H9 (cell line): ENCODE measurements around the gene CUEDC1. TPM values are rescaled to one million over a fixed set of nuclear protein-coding genes. Genes with fewer than 3 reads are reported as not detected.

Experiments used
- DNase-seq: peaks from one replicate; pipeline ENCODE4 v3.0.0-alpha.2; 2017
- H2AFZ ChIP-seq: one replicate; pipeline ENCODE4 v1.6.1; 2013; ENCODE audit warnings: mild to moderate bottlenecking, low read length, control low read depth, moderate library complexity
- H2AK5ac ChIP-seq: 2 replicates; pipeline ENCODE4 v1.6.1; 2013; ENCODE audit warnings: low read length, control low read depth, mixed read lengths; ENCODE audit not compliant: insufficient read length
- H2BK120ac ChIP-seq: one replicate; pipeline ENCODE4 v1.6.1; 2013; ENCODE audit warnings: low read depth, mild to moderate bottlenecking, low read length, control low read depth, inconsistent platforms; ENCODE audit not compliant: poor library complexity, severe bottlenecking
- H2BK12ac ChIP-seq: 2 replicates; pipeline ENCODE4 v1.6.1; 2013; ENCODE audit warnings: low read length, control low read depth, mixed read lengths, low read depth; ENCODE audit not compliant: insufficient read length
- H2BK15ac ChIP-seq: 2 replicates; pipeline ENCODE4 v1.6.1; 2013; ENCODE audit warnings: low read depth, low read length, control low read depth
- H2BK20ac ChIP-seq: one replicate; pipeline ENCODE4 v1.6.1; 2013; ENCODE audit warnings: low read depth, mild to moderate bottlenecking, low read length, control low read depth, inconsistent platforms; ENCODE audit not compliant: poor library complexity, severe bottlenecking
- H2BK5ac ChIP-seq: 2 replicates; pipeline ENCODE4 v1.6.1; 2013; ENCODE audit warnings: low read length, control low read depth, mixed read lengths; ENCODE audit not compliant: insufficient read length
- H3K14ac ChIP-seq: 2 replicates; pipeline ENCODE4 v1.6.1; 2013; ENCODE audit warnings: low read length, control low read depth; ENCODE audit not compliant: insufficient read depth
- H3K18ac ChIP-seq: 2 replicates; pipeline ENCODE4 v1.6.1; 2013; ENCODE audit warnings: low read depth, mild to moderate bottlenecking, mixed read lengths, low read length, control low read depth; ENCODE audit not compliant: insufficient read length
- H3K23ac ChIP-seq: 2 replicates; pipeline ENCODE4 v1.6.1; 2013; ENCODE audit warnings: low read length, control low read depth, mixed read lengths, low read depth; ENCODE audit not compliant: insufficient read length
- H3K23me2 ChIP-seq: 2 replicates; pipeline ENCODE4 v1.6.1; 2013; ENCODE audit warnings: low read depth, mild to moderate bottlenecking, mixed read lengths, low read length, control low read depth; ENCODE audit not compliant: insufficient read length, poor library complexity, severe bottlenecking
- H3K27ac ChIP-seq: 2 replicates; pipeline ENCODE4 v1.5.1; 2013; ENCODE audit warnings: low read length, control low read depth, mixed read lengths, low read depth; ENCODE audit not compliant: insufficient read length
- H3K27me3 ChIP-seq: 2 replicates; pipeline ENCODE4 v1.6.1; 2013; ENCODE audit warnings: low read length, control low read depth, inconsistent platforms; ENCODE audit not compliant: insufficient read depth
- H3K4ac ChIP-seq: 2 replicates; pipeline ENCODE4 v1.6.1; 2013; ENCODE audit warnings: low read depth, mild to moderate bottlenecking, control low read depth, inconsistent platforms, low read length, moderate library complexity
- H3K4me1 ChIP-seq: 2 replicates; pipeline ENCODE4 v1.6.1; 2013; ENCODE audit warnings: low read length, control low read depth, inconsistent platforms; ENCODE audit not compliant: insufficient read depth
- H3K4me2 ChIP-seq: 2 replicates; pipeline ENCODE4 v1.6.1; 2013; ENCODE audit warnings: low read length, control low read depth, mixed read lengths; ENCODE audit not compliant: insufficient read length, insufficient read depth
- H3K56ac ChIP-seq: 2 replicates; pipeline ENCODE4 v1.6.1; 2013; ENCODE audit warnings: low read depth, mild to moderate bottlenecking, mixed read lengths, low read length, control low read depth; ENCODE audit not compliant: insufficient read length
- H3K79me1 ChIP-seq: 2 replicates; pipeline ENCODE4 v1.6.1; 2013; ENCODE audit warnings: low read depth, mild to moderate bottlenecking, moderate library complexity, low read length, control low read depth, inconsistent platforms; ENCODE audit not compliant: insufficient read depth, poor library complexity, severe bottlenecking
- H3K79me2 ChIP-seq: 2 replicates; pipeline ENCODE4 v1.6.1; 2013; ENCODE audit warnings: low read length, control low read depth, inconsistent platforms; ENCODE audit not compliant: insufficient read depth
- H3K9ac ChIP-seq: 2 replicates; pipeline ENCODE4 v1.6.1; 2013; ENCODE audit warnings: low read length, control low read depth, mixed read lengths; ENCODE audit not compliant: insufficient read length; ENCODE audit errors: extremely low read depth
- H3K9me3 ChIP-seq: one replicate; pipeline ENCODE4 v1.6.1; 2013; ENCODE audit warnings: low read depth, low read length, inconsistent platforms; ENCODE audit not compliant: control insufficient read depth
- H3T11ph ChIP-seq: one replicate; pipeline ENCODE4 v1.6.1; 2013; ENCODE audit warnings: mild to moderate bottlenecking, low read length, control low read depth, inconsistent platforms
- H4K20me1 ChIP-seq: one replicate; pipeline ENCODE4 v1.6.1; 2013; ENCODE audit not compliant: control insufficient read depth, insufficient read length, insufficient read depth
- H4K5ac ChIP-seq: 2 replicates; pipeline ENCODE4 v1.6.1; 2013; ENCODE audit warnings: low read depth, mild to moderate bottlenecking, mixed read lengths, low read length, control low read depth; ENCODE audit not compliant: insufficient read length
- H4K8ac ChIP-seq: replicated peaks from 2 replicates; pipeline ENCODE4 v1.6.1; 2013; ENCODE audit warnings: low read length, control low read depth, mixed read lengths, low read depth; ENCODE audit not compliant: insufficient read length
- H4K91ac ChIP-seq: 2 replicates; pipeline ENCODE4 v1.6.1; 2013; ENCODE audit warnings: low read depth, mild to moderate bottlenecking, moderate library complexity, mixed read lengths, low read length, control low read depth; ENCODE audit not compliant: insufficient read length
- H3K27ac Mint-ChIP-seq, 3 experiments: 2 replicates in 2 of 3; 3 replicates in 1 of 3; pipeline ENCODE4 v1.8.0; 2020 to 2021; ENCODE audit warnings: mixed read lengths in 3 of 3, mild to moderate bottlenecking in 1 of 3, moderate library complexity in 1 of 3
- H3K27me3 Mint-ChIP-seq: 2 replicates; pipeline ENCODE4 v1.8.0; 2021; ENCODE audit warnings: low read depth, mild to moderate bottlenecking, moderate library complexity, mixed read lengths
- H3K36me3 Mint-ChIP-seq, 3 experiments: 2 replicates in 2 of 3; 3 replicates in 1 of 3; pipeline ENCODE4 v1.8.0; 2020 to 2021; ENCODE audit warnings: low read depth in 3 of 3, mixed read lengths in 3 of 3; ENCODE audit not compliant: insufficient read depth in 1 of 3
- H3K4me1 Mint-ChIP-seq, 2 experiments: 2 replicates each; pipeline ENCODE4 v1.8.0; 2020; ENCODE audit warnings: mixed read lengths in 2 of 2
- H3K4me3 Mint-ChIP-seq, 2 experiments: 2 replicates in 1 of 2; 3 replicates in 1 of 2; pipeline ENCODE4 v1.8.0; 2020 to 2021; ENCODE audit warnings: mild to moderate bottlenecking in 2 of 2, mixed read lengths in 2 of 2, moderate library complexity in 1 of 2
- H3K9me3 Mint-ChIP-seq, 2 experiments: 2 replicates in 1 of 2; 3 replicates in 1 of 2; pipeline ENCODE4 v1.8.0; 2020; ENCODE audit warnings: mild to moderate bottlenecking in 2 of 2, mixed read lengths in 2 of 2, moderate library complexity in 1 of 2
- WGBS: extraction: QIAGEN DNeasy Blood & Tissue Kit; methylation state at CpG from one replicate; pipeline ENCODE4 v1.1.7; 2013; ENCODE audit warnings: missing lambda C conversion rate, low lambda C conversion rate, mixed read lengths; ENCODE audit not compliant: insufficient read length; ENCODE audit errors: extremely low coverage; 5-methylcytosine and 5-hydroxymethylcytosine counted together
- total RNA-seq: library from RNA; stranded (reverse); gene quantifications from 2 replicates; pipeline ENCODE4 v1.2.1, GENCODE V29; 2021
- TF ChIP-seq, protein P1 (sequence below): fragments of 200-600 bp; sonication (generic); conservative IDR thresholded peaks from 3 replicates; pipeline ENCODE4 v1.8.0; 2021; ENCODE audit warnings: antibody characterized with exemption, mild to moderate bottlenecking

Gene CUEDC1
- total RNA-seq, 1 experiment from 2014 or later, result 7.3 TPM

DNA sequence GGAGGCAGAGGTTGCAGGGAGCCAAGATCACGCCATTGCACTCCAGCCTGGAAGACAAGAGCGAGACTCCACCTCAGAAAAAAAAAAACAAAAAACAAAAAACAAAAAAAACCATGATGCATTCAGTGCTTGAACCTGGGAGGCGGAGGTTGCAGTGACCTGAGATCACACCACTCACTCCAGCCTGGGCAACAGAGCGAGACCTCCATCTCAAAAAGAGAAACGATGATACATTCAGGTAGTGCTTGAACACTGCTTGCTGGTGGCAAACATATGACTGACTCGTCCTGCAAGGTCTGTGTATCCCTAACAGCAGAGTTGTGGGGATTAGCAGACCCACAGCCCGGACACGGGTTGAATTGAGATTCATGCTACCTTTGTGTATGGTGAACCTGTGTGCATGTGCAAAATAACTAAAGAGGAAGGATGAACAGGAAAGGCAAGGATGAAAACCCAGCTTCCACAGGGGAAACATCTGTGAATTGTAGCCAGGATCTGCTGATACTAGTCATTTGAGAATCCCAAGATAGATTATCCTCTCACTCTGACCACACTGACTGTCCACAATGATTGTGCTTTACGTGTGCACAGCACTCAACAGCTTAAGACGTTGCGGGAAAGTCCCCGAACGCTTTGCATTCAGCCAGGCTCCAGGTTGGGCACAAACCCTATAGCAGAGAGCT, 53.0 kb downstream of the CUEDC1 start:
- no CpG with 5 or more reads among the region's 13 CpGs for WGBS
- Histone ChIP-seq H3K27me3 (no peaks in the 10 kb centered on the region), H3K4ac (no peak overlapping the region), H2BK12ac (no peak overlapping the region), H3K56ac (no peak overlapping the region), H2AFZ (no peak overlapping the region), H3K4me1 (no peaks in the 10 kb centered on the region; the same call in 1 of the 2 replicates), H2BK5ac (no peak overlapping the region), H3K4me2 (no peak overlapping the region), H3K79me1 (no peaks in the 10 kb centered on the region), H3K9ac (no peak overlapping the region), H4K5ac (no peak overlapping the region), H3K9me3 (no peaks in the 10 kb centered on the region), H3T11ph (no peak overlapping the region), H3K79me2 (no peaks in the 10 kb centered on the region), H3K18ac (no peak overlapping the region), H3K27ac (no peak overlapping the region), H4K8ac (no peak overlapping the region), H2AK5ac (no peak overlapping the region), H2BK20ac (no peak overlapping the region), H3K23me2 (no peaks in the 10 kb centered on the region), H2BK120ac (no peak overlapping the region), H3K23ac (no peak overlapping the region), H3K14ac (no peak overlapping the region), H4K91ac (no peak overlapping the region), H2BK15ac (no peak overlapping the region), H4K20me1 (no peaks in the 10 kb centered on the region)
- H3K9me3 Mint-ChIP-seq, result no peaks in the 10 kb centered on the region; a peak in 2 of 5 replicates
- no peaks in the 10 kb centered on the region for H3K36me3 Mint-ChIP-seq
- TF ChIP-seq, protein P1, sequence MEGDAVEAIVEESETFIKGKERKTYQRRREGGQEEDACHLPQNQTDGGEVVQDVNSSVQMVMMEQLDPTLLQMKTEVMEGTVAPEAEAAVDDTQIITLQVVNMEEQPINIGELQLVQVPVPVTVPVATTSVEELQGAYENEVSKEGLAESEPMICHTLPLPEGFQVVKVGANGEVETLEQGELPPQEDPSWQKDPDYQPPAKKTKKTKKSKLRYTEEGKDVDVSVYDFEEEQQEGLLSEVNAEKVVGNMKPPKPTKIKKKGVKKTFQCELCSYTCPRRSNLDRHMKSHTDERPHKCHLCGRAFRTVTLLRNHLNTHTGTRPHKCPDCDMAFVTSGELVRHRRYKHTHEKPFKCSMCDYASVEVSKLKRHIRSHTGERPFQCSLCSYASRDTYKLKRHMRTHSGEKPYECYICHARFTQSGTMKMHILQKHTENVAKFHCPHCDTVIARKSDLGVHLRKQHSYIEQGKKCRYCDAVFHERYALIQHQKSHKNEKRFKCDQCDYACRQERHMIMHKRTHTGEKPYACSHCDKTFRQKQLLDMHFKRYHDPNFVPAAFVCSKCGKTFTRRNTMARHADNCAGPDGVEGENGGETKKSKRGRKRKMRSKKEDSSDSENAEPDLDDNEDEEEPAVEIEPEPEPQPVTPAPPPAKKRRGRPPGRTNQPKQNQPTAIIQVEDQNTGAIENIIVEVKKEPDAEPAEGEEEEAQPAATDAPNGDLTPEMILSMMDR, result no peak
- no peak for DNase-seq
- no peaks in the 10 kb centered on the region; the same call in 1 of the 2 replicates for H3K27me3 Mint-ChIP-seq
- H3K27ac Mint-ChIP-seq, result peak overlapping the region in 2 of 3 experiments; percentile 10 to 28; a peak in 1 of 7 replicates
- H3K4me3 Mint-ChIP-seq, result no peak overlapping the region
- H3K4me1 Mint-ChIP-seq, result peaks cover 60 to 65% of the 10 kb centered on the region in 2 experiments
